Measurements from ENCODE around the gene COL1A1. TPM values are rescaled to one million over a fixed set of nuclear protein-coding genes. Genes with fewer than 3 reads are reported as not detected.

COL1A1 gene
- total RNA-seq, 6 donors from 2014 or later = 15.4 to 555 (median 117) TPM

DNA sequence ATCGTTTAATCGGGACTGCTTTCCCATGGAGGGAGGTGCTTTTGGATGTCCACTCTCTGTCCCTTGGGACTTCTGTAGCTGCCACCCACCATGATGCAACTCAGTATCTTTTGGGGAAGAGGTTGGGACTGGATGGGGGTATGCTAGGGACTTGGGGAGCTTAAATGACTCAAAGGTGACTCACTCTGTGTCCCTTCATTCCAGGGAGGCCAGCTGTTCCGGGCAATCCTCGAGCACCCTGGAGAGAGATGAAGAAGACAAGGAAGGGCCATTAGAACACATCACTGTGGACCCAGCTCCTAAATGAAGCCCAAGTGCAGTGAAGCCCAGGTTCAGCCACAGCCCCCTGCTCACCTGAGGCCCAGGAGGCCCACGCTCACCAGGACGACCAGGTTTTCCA is 4.6 kb downstream of the COL1A1 start:
- peaks cover 0 to 49% (median 20%) of the 10 kb centered on the region in 4 donors for H3K36me3 ChIP-seq
- peaks cover 0 to 10% (median 3%) of the 10 kb centered on the region in 4 donors for H3K27me3 ChIP-seq
- H3K4me3 ChIP-seq = no peak overlapping the region
- TF ChIP-seq POLR2A (IDR thresholded peaks at IDR 0.05) = no peak
- no peak for TF ChIP-seq POLR2AphosphoS5 (IDR thresholded peaks at IDR 0.05)
- TF ChIP-seq EP300 (IDR thresholded peaks at IDR 0.05) = no peak
- TF ChIP-seq, protein P1, sequence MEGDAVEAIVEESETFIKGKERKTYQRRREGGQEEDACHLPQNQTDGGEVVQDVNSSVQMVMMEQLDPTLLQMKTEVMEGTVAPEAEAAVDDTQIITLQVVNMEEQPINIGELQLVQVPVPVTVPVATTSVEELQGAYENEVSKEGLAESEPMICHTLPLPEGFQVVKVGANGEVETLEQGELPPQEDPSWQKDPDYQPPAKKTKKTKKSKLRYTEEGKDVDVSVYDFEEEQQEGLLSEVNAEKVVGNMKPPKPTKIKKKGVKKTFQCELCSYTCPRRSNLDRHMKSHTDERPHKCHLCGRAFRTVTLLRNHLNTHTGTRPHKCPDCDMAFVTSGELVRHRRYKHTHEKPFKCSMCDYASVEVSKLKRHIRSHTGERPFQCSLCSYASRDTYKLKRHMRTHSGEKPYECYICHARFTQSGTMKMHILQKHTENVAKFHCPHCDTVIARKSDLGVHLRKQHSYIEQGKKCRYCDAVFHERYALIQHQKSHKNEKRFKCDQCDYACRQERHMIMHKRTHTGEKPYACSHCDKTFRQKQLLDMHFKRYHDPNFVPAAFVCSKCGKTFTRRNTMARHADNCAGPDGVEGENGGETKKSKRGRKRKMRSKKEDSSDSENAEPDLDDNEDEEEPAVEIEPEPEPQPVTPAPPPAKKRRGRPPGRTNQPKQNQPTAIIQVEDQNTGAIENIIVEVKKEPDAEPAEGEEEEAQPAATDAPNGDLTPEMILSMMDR (IDR thresholded peaks at IDR 0.05) = no peak
- no peak for ATAC-seq (ENCODE audit: low FRiP score in 2 of 2)
- no peaks in the 10 kb centered on the region for H3K9me3 ChIP-seq
- 86 to 88% methylated on average over 6 of the region's 6 CpGs for WGBS, 2 donors
- H3K27ac ChIP-seq = peak overlapping the region in 2 of 4 donors; percentile 38 to 57
- DNase-seq = no peak
- H3K4me1 ChIP-seq = peaks cover 18 to 32% (median 25%) of the 10 kb centered on the region in 4 donors

DNA sequence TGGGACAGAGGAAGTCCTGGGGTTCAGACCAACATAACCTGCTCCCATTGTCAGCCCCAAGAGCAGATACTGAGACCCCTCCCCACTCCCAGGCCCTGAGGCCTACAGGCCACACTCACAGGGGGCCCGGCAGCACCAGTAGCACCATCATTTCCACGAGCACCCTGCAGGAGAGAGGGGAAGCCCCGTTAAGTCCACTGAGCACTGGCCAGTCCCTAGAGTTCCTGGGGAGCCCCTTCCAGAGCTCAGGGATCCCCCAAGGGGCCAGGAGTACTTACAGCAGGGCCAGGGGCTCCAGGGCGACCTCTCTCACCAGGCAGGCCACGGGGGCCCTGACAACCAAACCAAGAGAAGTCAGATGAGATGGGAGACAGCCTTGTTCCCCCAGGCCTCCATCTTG is 5.4 kb downstream of the COL1A1 start:
- DNase-seq = no peak
- ATAC-seq (ENCODE audit: low FRiP score in 2 of 2) = no peak
- Histone ChIP-seq H3K4me3 (no peak overlapping the region), H3K36me3 (peaks cover 0 to 57% (median 24%) of the 10 kb centered on the region in 4 donors), H3K4me1 (peaks cover 16 to 24% (median 20%) of the 10 kb centered on the region in 4 donors), H3K27me3 (peaks cover 0 to 3% (median under 1%) of the 10 kb centered on the region in 4 donors), H3K9me3 (no peaks in the 10 kb centered on the region), H3K27ac (peak overlapping the region in 2 of 4 donors; percentile 26 to 57)
- 78% methylated on average over 4 of the region's 5 CpGs; no CpG with 5 or more reads in 1 of the 2 donors for WGBS, 2 donors
- no peak for TF ChIP-seq POLR2A (IDR thresholded peaks at IDR 0.05)
- TF ChIP-seq POLR2AphosphoS5 (IDR thresholded peaks at IDR 0.05) = no peak
- TF ChIP-seq EP300 (IDR thresholded peaks at IDR 0.05) = no peak
- TF ChIP-seq, protein P1 (IDR thresholded peaks at IDR 0.05) = no peak

DNA sequence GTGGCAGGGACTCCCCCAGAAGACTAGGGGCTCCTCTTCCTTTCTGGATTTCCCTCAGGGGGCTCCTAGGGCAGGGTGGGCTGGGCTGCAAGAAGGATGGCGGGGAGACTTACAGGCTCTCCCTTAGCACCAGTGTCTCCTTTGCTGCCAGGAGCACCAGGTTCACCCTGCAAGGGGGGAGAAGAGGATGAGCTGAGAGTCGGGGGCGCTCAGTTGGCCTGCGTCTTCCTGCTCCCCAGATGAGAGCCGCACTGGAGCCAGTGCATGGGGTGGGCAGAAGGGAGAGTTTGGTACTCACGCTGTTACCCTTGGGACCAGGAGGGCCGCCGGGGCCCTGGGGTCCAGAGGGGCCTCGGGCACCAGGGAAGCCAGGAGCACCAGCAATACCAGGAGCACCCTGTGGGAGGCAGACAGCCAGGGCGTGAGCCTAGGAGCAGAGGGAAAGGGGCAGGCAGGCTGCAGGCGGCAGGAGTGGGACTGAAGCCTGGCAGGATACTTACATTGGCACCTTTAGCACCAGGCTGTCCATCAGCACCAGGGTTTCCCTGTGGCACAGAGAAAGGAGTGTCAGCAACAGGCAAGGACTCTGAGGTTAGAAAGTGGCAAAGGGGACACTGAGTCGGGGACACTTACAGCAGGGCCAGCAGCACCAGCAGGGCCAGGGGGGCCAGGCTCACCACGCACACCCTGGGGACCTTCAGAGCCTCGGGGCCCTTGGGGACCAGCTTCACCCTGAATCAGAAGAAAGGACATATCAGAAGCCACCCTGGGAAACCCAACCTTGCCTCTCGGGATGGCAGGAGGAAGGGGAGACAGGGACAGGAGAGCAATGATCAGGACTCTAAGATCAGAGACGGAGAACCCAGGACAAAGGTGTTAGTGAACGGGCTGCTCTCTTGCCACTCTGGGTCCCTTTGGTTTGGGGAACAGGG is 6.2 kb downstream of the COL1A1 start:
- ATAC-seq (ENCODE audit: low FRiP score in 2 of 2) (no peak), DNase-seq (peak in 1 of 2 donors; percentile 63)
- Histone ChIP-seq H3K36me3 (peaks cover 0 to 66% (median 26%) of the 10 kb centered on the region in 4 donors), H3K4me1 (peaks cover 8 to 16% (median 11%) of the 10 kb centered on the region in 4 donors), H3K27me3 (no peaks in the 10 kb centered on the region), H3K9me3 (no peaks in the 10 kb centered on the region), H3K27ac (peak overlapping the region in 1 of 4 donors; percentile 26), H3K4me3 (no peak overlapping the region)
- 88 to 90% methylated on average over 17 of the region's 17 CpGs for WGBS, 2 donors
- TF ChIP-seq POLR2AphosphoS5 (IDR thresholded peaks at IDR 0.05) = no peak
- no peak for TF ChIP-seq POLR2A (IDR thresholded peaks at IDR 0.05)
- no peak for TF ChIP-seq EP300 (IDR thresholded peaks at IDR 0.05)
- TF ChIP-seq, protein P1 (IDR thresholded peaks at IDR 0.05) = no peak

DNA sequence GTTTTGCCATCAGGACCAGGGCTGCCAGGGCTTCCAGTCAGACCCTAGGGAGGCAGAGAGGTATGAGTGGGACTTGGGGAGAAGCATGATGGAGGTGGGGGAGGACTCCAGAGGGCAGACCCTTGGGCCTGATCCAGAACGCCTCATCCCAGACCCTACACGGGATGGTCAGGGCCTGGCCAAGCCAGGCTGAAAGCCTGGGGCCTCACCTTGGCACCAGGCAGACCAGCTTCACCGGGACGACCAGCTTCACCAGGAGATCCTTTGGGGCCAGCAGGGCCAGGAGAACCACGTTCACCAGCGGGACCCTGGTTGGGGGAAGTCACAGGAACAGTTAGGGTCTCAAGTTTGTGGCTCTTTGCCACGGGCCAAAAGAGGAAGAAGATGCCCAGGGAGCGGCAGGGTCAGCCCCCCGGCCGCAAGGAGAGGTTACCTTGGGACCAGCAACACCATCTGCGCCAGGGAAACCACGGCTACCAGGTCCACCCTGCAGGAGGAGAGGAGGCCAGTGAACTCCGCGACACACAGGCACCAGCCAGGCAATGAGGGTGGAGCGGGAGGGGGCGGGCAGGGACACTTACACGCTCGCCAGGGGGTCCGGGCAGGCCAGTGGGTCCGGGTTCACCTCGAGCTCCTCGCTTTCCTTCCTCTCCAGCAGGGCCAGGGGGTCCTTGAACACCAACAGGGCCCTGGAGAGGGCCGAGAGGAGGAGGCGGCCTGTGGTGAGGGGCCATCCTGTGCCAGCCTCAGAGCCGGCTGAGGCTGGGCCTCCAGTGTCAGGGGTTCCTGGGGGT is 7.1 kb downstream of the COL1A1 start:
- TF ChIP-seq POLR2AphosphoS5 (IDR thresholded peaks at IDR 0.05) = no peak
- TF ChIP-seq POLR2A (IDR thresholded peaks at IDR 0.05) = no peak
- no peak for TF ChIP-seq EP300 (IDR thresholded peaks at IDR 0.05)
- TF ChIP-seq, protein P1 (IDR thresholded peaks at IDR 0.05) = no peak
- Histone ChIP-seq H3K4me1 (peaks cover 0 to 8% (median 5%) of the 10 kb centered on the region in 4 donors), H3K27me3 (no peaks in the 10 kb centered on the region), H3K4me3 (no peak overlapping the region), H3K36me3 (peaks cover 0 to 74% (median 30%) of the 10 kb centered on the region in 4 donors), H3K27ac (no peak overlapping the region), H3K9me3 (no peaks in the 10 kb centered on the region)
- 75 to 80% methylated on average over 2 to 25 of the region's 25 CpGs for WGBS, 2 donors
- DNase-seq (peak in 1 of 2 donors; percentile 49), ATAC-seq (ENCODE audit: low FRiP score in 2 of 2) (no peak)
